GM12872 (cell line): ENCODE results near the gene KBTBD12.

ENCODE experiments used
- CTCF ChIP-seq: IDR thresholded peaks from 3 replicates; pipeline ENCODE4 v1.5.1; 2011; ENCODE audit warnings: low read depth, mild to moderate bottlenecking, low read length, moderate library complexity; ENCODE audit not compliant: insufficient read depth

Gene KBTBD12

GRCh38 chr3:127994011-127994410 lies 79.0 kb downstream of the KBTBD12 start:
- no peak for TF ChIP-seq CTCF

- TF ChIP-seq CTCF = no peak
Observed at GRCh38 chr3:127997016-127997415, 82.0 kb downstream of the KBTBD12 start.

GRCh38 chr3:127997961-127998360 lies 82.9 kb downstream of the KBTBD12 start:
- TF ChIP-seq CTCF = no peak

GRCh38 chr3:127998596-127998995 lies 83.6 kb downstream of the KBTBD12 start:
- TF ChIP-seq CTCF = no peak

GRCh38 chr3:127999509-128000106 lies 84.6 kb downstream of the KBTBD12 start:
- TF ChIP-seq CTCF = no peak

- TF ChIP-seq CTCF = no peak
Observed at GRCh38 chr3:128001576-128001975, 86.5 kb downstream of the KBTBD12 start.

GRCh38 chr3:128004661-128005060 lies 89.6 kb downstream of the KBTBD12 start:
- no peak for TF ChIP-seq CTCF
